CD4-positive, alpha-beta T cell treated with Interleukin-6 for 4 hours (primary cell): ENCODE measurements around the gene EMX1.

ENCODE experiments used
- DNase-seq: peaks from one replicate; pipeline ENCODE4 v3.0.0-alpha.2; 2020; ENCODE audit warnings: mixed read lengths

EMX1 gene

GRCh38 chr2:72945450-72946019 is 28.2 kb downstream of the EMX1 start:
- DNase-seq, result no peak

DNA sequence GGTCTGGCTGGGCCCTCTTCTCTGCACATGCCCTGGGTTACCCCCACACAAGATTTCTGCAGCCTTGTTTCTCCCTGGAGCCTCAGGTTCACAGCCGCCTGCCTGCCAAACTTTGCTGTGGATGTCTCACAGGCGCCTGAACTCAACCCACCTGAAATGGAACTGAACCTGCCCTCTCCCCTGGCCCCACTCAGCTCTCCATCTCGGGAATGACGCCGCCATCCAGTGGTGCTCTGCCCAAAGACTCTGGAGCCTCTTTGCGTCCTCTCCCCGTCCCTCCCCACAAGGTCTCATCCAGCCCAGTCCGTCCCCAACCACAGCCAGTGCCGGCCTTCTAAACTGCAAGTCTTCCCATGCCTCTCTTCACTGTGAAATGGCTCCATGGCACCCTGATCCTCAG is 29.1 kb downstream of the EMX1 start:
- no peak for DNase-seq

GRCh38 chr2:72947952-72948830 is 30.9 kb downstream of the EMX1 start:
- DNase-seq, result no peak

GRCh38 chr2:72949045-72949444 is 31.7 kb downstream of the EMX1 start:
- no peak for DNase-seq

DNA sequence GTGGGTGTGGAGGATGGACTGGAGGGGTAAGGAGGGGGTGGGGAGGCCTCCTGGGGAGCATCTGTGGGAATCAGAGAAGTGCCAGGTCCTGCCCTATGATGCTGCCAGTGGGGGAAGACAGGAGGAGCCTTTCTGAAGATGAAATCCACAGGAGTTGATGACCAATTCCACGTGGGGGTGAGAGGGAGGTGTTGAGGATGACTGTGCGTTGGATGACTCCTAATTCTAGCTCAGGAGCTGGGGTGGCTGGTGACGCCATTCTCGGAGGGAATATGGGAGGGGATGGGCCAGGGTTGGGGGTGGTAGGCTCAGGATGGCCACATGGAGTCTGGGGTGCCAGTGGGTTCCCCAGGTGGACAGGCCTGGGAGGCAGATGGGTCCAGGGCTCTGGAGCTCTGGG is 32.3 kb downstream of the EMX1 start:
- no peak for DNase-seq

DNA sequence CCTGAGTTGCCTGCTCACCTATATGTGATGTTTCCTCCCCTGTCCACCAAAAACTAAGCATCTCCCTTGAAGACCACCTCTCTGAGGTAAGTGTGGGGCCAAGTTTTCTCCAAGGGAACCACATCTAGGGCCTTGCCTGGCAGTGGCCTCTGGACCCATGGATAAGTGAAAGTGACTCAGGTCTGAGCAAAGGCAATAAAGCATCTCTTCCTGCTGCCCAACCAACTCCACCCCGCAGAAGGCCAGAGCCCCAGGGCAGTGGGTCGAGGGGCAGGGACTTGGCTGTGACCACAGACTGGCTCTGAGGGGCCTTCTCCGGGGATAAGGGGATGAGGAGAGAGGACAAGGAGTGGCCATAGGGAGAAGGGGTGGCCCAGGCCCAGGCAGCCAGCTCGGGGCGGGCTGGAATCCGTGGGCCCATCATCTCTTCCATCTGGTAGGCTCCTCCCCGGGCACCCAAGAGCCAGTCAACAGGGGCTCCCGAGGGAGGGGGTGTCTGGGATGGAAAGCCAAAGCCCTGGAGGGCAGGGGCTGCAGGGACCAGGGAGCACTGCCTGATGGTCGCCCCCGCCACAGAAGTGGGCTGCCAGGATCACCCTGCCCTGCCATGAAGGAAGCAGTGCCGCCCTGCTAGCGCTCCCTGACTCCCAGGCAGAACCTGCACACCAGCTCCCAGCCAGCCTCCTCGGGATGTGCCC is 33.4 kb downstream of the EMX1 start:
- DNase-seq, result no peak

- DNase-seq, result no peak
Observed at GRCh38 chr2:72951303-72952095, 34.2 kb downstream of the EMX1 start.

DNA sequence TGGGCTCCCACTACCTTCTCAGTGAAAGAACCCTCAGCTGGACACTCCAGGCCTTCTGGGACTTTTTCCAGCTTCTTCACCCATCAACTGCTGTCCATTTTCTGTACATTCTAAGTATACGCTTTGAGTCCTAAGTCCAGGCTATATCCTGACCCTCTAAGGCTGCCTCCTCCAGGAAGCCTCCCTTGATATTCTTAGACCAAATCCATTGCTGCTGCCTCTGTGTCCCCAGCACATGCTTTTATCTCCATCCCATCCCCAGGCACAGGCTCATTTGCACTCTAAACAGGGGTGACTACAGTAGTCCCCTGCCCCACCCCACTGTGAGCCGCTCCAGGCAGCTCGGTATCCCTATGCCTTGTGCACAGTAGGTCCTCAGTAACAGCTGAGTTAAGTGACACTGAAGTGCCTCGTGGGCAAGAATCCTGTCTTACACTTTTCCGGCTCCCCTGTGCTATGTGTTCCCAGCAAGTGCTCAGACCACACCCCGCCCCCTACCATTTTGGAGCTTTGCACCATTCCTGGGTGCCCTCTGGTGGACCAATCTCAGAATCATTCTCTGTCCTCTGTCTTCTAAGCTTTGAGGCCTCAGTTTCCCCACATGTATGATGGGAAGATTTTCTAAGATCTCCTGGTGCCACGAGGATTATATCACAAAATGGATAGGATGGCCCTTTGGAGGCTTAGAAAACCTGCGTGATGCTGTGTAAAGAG is 34.9 kb downstream of the EMX1 start:
- DNase-seq, result no peak

DNA sequence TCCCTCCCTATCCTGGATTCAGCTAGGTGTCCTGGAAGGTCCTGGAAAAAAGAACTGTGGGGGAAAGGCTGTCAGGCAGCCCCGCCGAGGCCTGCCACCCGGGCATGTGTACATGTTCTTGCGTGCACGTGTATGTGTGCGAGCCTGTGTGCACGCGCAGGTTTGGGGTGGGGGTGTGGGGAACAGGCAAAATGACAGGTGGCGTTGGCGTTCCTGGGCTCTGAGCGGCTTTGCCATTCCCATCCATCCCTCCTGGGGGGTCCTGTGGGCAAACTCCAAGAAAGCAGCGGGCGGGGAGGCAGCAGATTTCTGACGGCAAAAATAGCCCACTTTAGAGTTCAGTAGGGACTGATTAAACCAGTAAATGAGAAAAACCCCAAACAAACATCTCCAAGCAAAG is 35.6 kb downstream of the EMX1 start:
- DNase-seq, result no peak

DNA sequence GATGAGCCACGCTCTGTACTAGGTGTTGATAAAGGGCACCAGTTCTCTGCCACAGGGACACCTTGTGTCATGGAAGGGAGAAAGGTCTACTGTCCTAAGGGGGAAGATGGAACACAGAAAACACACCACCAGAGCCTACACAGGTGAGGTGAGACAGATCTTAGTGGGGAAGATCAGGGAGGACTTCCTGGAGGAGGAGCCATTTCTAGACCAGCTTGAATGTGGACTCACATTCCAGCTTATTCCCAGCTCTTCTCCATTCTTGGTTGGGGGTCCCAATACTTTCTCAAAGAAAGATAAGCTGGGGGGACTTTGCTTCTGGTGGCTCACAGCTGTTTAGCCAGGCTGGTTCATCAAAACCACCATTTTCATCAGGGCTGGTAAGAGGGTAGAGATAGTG is 36.2 kb downstream of the EMX1 start:
- no peak for DNase-seq

DNA sequence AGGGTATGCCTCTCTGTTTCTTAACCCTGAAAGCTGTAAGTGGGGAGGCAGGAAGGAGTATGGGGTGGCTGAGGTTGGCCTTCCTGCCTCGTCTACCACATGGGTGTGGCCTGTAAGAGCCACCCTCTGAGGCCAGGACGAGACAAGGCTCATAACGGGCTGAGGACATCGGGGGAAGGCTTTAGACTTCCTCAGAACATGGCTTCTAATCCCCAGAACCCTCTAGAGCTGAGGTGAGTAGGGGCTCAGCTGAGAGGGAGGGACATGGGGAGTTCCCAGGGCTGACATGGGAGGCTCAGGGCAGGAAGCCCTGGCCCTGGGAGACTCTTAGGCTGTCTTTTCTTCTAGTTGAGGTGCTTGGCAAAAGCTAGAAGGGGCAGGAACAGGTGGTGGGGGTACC is 36.7 kb downstream of the EMX1 start:
- DNase-seq, result peak; percentile 7

DNA sequence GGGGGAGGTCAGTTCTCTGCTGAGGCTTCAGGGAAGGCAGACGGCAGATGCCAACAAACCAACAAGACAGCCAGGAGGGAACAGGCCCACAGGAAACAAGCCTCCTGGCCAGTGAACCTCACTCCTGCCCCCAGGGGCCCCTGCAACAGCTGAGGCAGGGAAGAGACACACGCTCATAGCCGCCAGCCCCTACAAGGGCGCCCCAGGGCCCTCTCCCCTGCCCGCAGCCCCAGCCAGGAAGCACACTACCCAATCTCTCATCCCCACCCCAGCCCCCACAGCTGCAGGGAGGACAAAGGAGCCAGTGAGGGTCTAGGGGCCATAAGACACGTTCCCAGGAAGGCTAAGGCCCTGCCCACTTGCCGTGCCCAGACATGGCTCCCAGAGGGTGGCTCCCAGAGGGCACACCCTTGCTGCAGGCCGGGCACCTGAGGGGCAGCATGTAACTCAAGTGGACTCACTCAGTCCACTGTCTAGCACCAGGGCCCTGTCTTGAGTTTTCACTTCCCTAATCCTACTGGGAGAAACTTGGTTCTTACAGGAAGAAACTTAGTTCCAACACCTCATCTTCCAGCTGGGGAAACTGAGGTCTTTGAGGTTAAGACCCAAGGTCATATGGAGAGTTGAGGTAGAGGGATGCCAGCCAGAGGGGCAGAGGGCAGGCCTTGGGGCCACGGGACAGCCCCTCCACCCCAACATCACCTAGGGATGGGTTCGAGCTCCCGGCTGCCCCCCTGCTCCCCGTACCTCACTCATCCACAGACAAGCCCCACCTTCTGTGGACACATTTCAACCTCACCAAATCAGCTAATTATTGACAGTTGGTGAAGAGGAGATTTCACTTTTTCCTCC is 37.3 kb downstream of the EMX1 start:
- no peak for DNase-seq

DNA sequence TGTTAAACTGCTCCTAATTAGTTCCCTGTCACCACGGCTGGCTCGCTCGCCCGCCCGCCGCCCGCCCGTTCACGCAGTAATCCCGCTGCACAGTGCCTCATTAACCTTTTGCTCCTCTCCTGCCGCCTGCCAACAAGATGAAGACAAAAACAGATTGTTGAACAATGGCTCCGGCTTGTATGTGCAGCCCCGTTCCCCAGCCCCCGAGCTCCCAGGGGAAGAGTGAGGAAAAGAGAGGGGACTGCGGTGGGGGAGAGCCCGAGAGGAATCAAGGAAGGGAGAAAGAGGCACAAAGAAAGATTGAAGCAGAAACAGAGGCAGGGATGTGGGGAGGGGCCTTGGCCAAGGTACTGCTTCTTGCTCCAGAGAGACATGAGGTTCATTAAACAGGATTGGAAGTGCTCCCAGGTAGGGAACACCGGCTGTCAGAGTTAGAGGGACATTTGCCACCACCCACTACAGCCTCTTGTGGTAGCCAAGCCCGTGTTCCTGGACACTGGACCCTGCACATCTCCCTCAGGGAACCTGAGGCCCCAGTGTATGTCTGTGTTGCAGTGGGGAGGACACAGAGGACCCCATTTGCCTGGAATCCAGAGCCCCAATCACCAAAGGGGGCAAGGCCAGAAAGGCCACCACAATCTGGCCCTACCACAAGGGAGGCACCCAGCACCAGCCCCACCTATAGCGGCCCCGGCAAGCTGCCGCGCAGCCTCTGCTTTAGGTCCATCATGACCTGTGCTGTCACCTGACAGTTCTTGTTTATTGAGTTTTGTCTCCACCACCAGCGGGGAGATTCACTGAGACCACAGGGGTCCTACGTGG is 38.1 kb downstream of the EMX1 start:
- no peak for DNase-seq

GRCh38 chr2:72956050-72956395 is 38.7 kb downstream of the EMX1 start:
- DNase-seq, result no peak

- no peak for DNase-seq
Observed at GRCh38 chr2:72956936-72957335, 39.6 kb downstream of the EMX1 start.

DNA sequence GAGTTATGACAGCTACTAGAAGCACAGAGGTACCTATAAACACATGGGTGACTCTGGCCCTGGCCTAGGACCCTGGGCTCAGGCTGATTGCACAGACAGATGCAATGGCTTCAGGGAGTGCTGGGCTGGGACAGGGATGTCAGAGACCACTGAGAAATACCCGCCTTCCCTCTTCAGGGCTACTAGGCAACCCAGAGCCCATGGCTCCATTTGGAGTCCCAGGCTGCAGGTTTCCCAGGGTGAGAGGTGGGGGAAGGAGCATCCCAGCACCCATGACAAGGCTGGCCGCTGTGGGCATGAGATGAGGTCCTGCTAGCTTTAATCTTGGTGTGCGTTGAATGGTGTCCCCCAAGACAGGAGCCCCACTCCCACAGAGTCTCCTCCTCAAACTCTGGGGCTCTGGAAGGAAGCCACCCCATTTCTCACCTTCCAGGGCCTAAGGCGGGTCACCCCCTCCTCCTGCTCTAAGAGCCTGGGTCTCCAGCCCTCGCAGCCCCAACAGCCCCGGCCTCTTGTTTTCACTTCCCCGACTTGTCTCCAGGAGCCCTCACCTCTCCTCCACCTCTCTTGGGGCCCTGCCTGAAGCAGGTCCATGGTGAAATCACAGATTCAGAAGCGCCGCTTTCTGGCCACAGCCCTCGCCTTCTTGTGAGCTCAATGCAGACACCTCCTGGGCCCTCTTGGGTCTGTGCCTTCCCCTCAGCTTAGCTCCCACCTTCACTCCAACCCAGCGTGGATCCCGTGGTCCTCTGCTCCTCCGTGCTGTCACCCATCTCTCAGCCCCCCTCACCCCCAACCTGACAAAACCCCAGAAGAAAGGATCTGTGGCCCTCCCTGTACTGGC is 41.4 kb downstream of the EMX1 start:
- DNase-seq, result no peak

GRCh38 chr2:72959554-72959953 is 42.2 kb downstream of the EMX1 start:
- no peak for DNase-seq

DNA sequence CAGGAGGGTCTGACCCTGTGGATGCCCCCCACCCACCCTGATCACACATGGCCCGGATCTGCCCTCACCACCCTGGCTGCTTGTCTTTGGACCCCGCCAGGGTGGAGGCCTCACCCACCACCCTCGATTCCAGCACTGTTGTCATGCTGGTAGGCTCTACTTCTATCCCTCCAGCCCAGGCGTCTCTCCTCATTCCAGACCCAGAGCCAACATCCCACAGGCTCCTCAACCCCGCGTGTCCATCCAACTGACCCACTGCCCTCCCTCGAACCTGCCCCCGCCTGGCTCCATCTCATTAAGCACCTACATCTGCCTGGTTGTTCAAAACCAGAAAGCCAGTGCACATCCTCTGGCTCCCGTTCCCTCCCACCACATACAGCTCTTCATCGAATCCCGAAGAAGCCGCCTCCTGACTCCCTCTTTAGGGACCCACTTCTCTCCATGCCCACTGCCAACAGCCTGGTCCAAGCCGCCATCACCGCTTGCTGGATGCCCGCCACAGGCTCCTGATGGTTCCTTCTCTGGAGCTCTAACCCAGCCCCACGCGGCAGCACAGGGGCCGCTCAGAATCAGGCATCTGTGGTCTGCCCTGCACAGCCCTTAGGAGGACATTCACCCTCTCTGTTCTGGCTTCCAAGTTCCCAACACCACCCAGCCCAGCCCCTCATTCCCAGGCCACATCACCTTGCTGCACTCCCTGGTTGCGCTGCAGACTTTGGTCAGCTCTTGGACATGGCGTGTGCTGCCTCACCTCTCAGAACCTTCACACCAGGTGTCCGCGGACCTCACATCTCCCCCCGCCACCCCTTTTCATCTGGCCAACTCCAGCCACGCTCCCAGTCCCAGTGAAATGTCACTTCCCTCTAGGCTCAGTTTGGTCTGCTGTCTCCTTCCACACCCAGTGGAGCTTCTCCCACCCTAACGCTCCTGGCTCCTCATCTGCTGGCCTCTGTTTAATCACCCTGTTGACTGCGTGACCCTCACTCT is 43.0 kb downstream of the EMX1 start:
- no peak for DNase-seq
